GM12878 (cell line): ENCODE measurements around the gene DDIT4. TPM values are rescaled to one million over a fixed set of nuclear protein-coding genes. Genes with fewer than 3 reads are reported as not detected.

Experiments
- ATAC-seq: fragments of 200-7000 bp; cut with Tn5 transposase; 3 replicates; pipeline ENCODE4 v1.9.1; 2020; ENCODE audit warnings: mild to moderate bottlenecking, moderate library complexity
- BruUV-seq: library from RNA; stranded (reverse); fragments of 400-500 nt; replicated peaks from 2 replicates; lab custom pipeline; 2021; lab: Mats Ljungman, UMichigan
- CTCF ChIA-PET: fragments of 300-600 bp; sonication (Branson Sonifier 250); formaldehyde crosslinking; extraction: SDS; loops from one replicate; lab custom pipeline; 2021; ENCODE audit warnings: inconsistent platforms; lab: Yijun Ruan, JAX
- POLR2A ChIA-PET: fragments of 350-600 bp; formaldehyde crosslinking; extraction: SDS; loops from one replicate; lab custom pipeline; 2021; ENCODE audit warnings: inconsistent platforms; lab: Charles Lee
- RAD21 ChIA-PET: fragments of 300-600 bp; sonication (Branson Sonifier 250); formaldehyde crosslinking; loops from one replicate; lab custom pipeline; 2023; ENCODE audit warnings: antibody characterized with exemption; ENCODE audit not compliant: unreplicated experiment; lab: Charles Lee
- SMC1A ChIA-PET: fragments of 300-600 bp; sonication (Branson Sonifier 250); formaldehyde crosslinking; loops from one replicate; lab custom pipeline; 2023; ENCODE audit not compliant: unreplicated experiment, uncharacterized antibody; lab: Charles Lee
- DNase-seq: peaks from one replicate; pipeline ENCODE4 v3.0.0-alpha.2; 2011; ENCODE audit warnings: low read depth, low spot score
- FAIRE-seq: peaks from 3 replicates; lab custom pipeline; 2011; peaks lifted over from hg19 to GRCh38; lab: Jason Lieb, UNC
- H2AFZ ChIP-seq: 2 replicates; pipeline ENCODE4 v1.6.0; 2011; ENCODE audit warnings: low read depth, low read length, control low read depth; ENCODE audit not compliant: control insufficient read depth
- H3K27ac ChIP-seq: 2 replicates; pipeline ENCODE4 v1.5.1; 2011; ENCODE audit warnings: control low read depth; ENCODE audit not compliant: control insufficient read depth, insufficient read depth
- H3K27me3 ChIP-seq, 2 experiments: replicated peaks in 1 of 2; 2 replicates each; pipeline versions ENCODE4 v1.6.0 to v1.6.1; 2011; ENCODE audit warnings: low read length in 1 of 2; ENCODE audit not compliant: control insufficient read depth in 2 of 2, insufficient read depth in 2 of 2
- H3K36me3 ChIP-seq, 2 experiments: 2 replicates each; pipeline ENCODE4 v1.5.1; 2011; ENCODE audit warnings: low read length in 1 of 2; ENCODE audit not compliant: control insufficient read depth in 2 of 2, insufficient read depth in 2 of 2
- H3K4me1 ChIP-seq: 2 replicates; pipeline ENCODE4 v1.6.1; 2011; ENCODE audit warnings: mild to moderate bottlenecking, low read length, moderate library complexity, mixed read lengths; ENCODE audit not compliant: control insufficient read depth, insufficient read depth
- H3K4me2 ChIP-seq: 2 replicates; pipeline ENCODE4 v1.6.0; 2011; ENCODE audit warnings: control low read depth; ENCODE audit not compliant: control insufficient read depth, insufficient read depth
- H3K4me3 ChIP-seq: fragments of 200-600 bp; sonication (generic); 2 replicates; pipeline ENCODE4 v1.5.1; 2016
- H3K79me2 ChIP-seq: 2 replicates; pipeline ENCODE4 v1.6.0; 2011; ENCODE audit warnings: low read length; ENCODE audit not compliant: control insufficient read depth, insufficient read depth
- H3K9ac ChIP-seq: 2 replicates; pipeline ENCODE4 v1.8.0; 2011; ENCODE audit warnings: low read length, control low read depth, mixed read lengths; ENCODE audit not compliant: control insufficient read depth, insufficient read depth
- H3K9me3 ChIP-seq: replicated peaks from 3 replicates; pipeline ENCODE4 v1.5.1; 2011; ENCODE audit warnings: mild to moderate bottlenecking, low read length; ENCODE audit not compliant: control insufficient read depth, insufficient read depth
- H4K20me1 ChIP-seq: 2 replicates; pipeline ENCODE4 v1.6.0; 2011; ENCODE audit not compliant: control insufficient read depth, insufficient read depth
- ASH2L ChIP-seq: fragments of 300-600, 200-600 bp; sonication (generic); IDR thresholded peaks from 2 replicates; pipeline ENCODE4 v1.6.1; 2017; ENCODE audit warnings: low read depth, mild to moderate bottlenecking, borderline replicate concordance
- ATF7 ChIP-seq: fragments of 450-650 bp; IDR thresholded peaks from 2 replicates; pipeline ENCODE4 v1.6.1; 2016; ENCODE audit warnings: low read depth, mild to moderate bottlenecking
- BMI1 ChIP-seq: fragments of 450-650 bp; IDR thresholded peaks from 2 replicates; pipeline ENCODE4 v1.6.1; 2016; ENCODE audit warnings: mild to moderate bottlenecking, moderate library complexity, borderline replicate concordance
- BRCA1 ChIP-seq: IDR thresholded peaks from 2 replicates; pipeline ENCODE4 v1.6.1; 2011; ENCODE audit warnings: low read depth, low read length, improper control_type of control experiment
- CBFB ChIP-seq: IDR thresholded peaks from 2 replicates; pipeline ENCODE4 v1.6.1; 2016; ENCODE audit warnings: antibody characterized with exemption, low read depth
- CHD1 ChIP-seq: IDR thresholded peaks from 2 replicates; pipeline ENCODE4 v1.6.1; 2012; ENCODE audit warnings: low read depth, low read length, improper control_type of control experiment
- CREB1 ChIP-seq: IDR thresholded peaks from 2 replicates; pipeline ENCODE4 v1.6.1; 2012; ENCODE audit warnings: low read depth, mild to moderate bottlenecking, inconsistent platforms
- GABPA ChIP-seq: IDR thresholded peaks from 2 replicates; pipeline ENCODE4 v1.6.1; 2014; ENCODE audit warnings: antibody characterized with exemption, low read depth, mild to moderate bottlenecking, inconsistent platforms
- HDAC2 ChIP-seq: fragments of 200-600 bp; sonication (generic); IDR thresholded peaks from 2 replicates; pipeline ENCODE4 v1.6.1; 2017
- KAT2A ChIP-seq: conservative IDR thresholded peaks from 2 replicates; pipeline ENCODE4 v1.6.1; 2011; ENCODE audit warnings: low read depth, low read length; ENCODE audit not compliant: control insufficient read depth
- MTA3 ChIP-seq: IDR thresholded peaks from 2 replicates; pipeline ENCODE4 v1.6.1; 2012; ENCODE audit warnings: low read length, inconsistent platforms, borderline replicate concordance
- MXI1 ChIP-seq: fragments of 150-350 bp; IDR thresholded peaks from 2 replicates; pipeline ENCODE4 v1.6.1; 2011; ENCODE audit warnings: low read depth, mild to moderate bottlenecking, inconsistent platforms, low read length, improper control_type of control experiment
- NRF1 ChIP-seq: conservative IDR thresholded peaks from 2 replicates; pipeline ENCODE4 v1.6.1; 2011; ENCODE audit warnings: mild to moderate bottlenecking, low read depth, low read length, improper control_type of control experiment
- RAD21 ChIP-seq: IDR thresholded peaks from 2 replicates; pipeline ENCODE4 v1.6.1; 2011; ENCODE audit warnings: mild to moderate bottlenecking, low read depth, low read length, moderate library complexity; ENCODE audit not compliant: insufficient read depth
- RB1 ChIP-seq: fragments of 450-650 bp; formaldehyde crosslinking; IDR thresholded peaks from 2 replicates; pipeline ENCODE4 v1.6.1; 2017; ENCODE audit warnings: mild to moderate bottlenecking, borderline replicate concordance
- RCOR1 ChIP-seq: conservative IDR thresholded peaks from 2 replicates; pipeline ENCODE4 v1.6.1; 2012; ENCODE audit warnings: low read depth, low read length, improper control_type of control experiment
- RUNX3 ChIP-seq: IDR thresholded peaks from 2 replicates; pipeline ENCODE4 v1.6.1; 2012; ENCODE audit warnings: low read length, inconsistent platforms
- SP1 ChIP-seq: IDR thresholded peaks from one replicate; pipeline ENCODE4 v1.6.1; 2011; ENCODE audit warnings: low read depth, low read length
- STAT3 ChIP-seq: IDR thresholded peaks from 2 replicates; pipeline ENCODE4 v1.6.1; 2011; ENCODE audit warnings: low read depth, low read length, improper control_type of control experiment
- TARDBP ChIP-seq: IDR thresholded peaks from 2 replicates; pipeline ENCODE4 v1.6.1; 2016; ENCODE audit warnings: borderline replicate concordance
- ZNF622 ChIP-seq: fragments of 450-650 bp; IDR thresholded peaks from 2 replicates; pipeline ENCODE4 v1.6.1; 2017; ENCODE audit warnings: mild to moderate bottlenecking, inconsistent platforms
- WGBS: methylation state at CpG from one replicate; pipeline ENCODE4 v1.1.6; 2016; ENCODE audit warnings: low lambda C conversion rate; ENCODE audit not compliant: insufficient replicate concordance, insufficient coverage; ENCODE audit errors: missing lambda C conversion rate; 5-methylcytosine and 5-hydroxymethylcytosine counted together
- in situ Hi-C: fragments of 300-500 bp; cut with MboI; formaldehyde crosslinking; loops from 9 replicates; pipeline ENCODE4 v1.14.3; 2018; ENCODE audit warnings: mixed read lengths
- intact Hi-C: fragments of 100-400 bp; cut with micrococcal nuclease; formaldehyde crosslinking; loops from one replicate; pipeline ENCODE4 v1.14.2; 2022; ENCODE audit not compliant: unreplicated experiment
- polyA plus RNA-seq, 11 experiments: library from polyadenylated mRNA; depleted of rRNA in 4 of 11; unstranded in 6 of 11; stranded (reverse) in 5 of 11; fragments of >200 nt; fragmentation: Nextera tagmentation in 4 of 11; fragmentation: Illumina TruSeq in 1 of 11; extraction: Ambion mirVana in 4 of 11; extraction: Trizol in 1 of 11; gene quantifications; 1 replicate in 1 of 11; 2 replicates in 10 of 11; pipeline versions ENCODE4 v1.2.1 to v1.2.3, GENCODE V29; 2011 to 2016; ENCODE audit warnings: inconsistent platforms in 2 of 11, missing spikeins in 2 of 11, low read depth in 1 of 11
- total RNA-seq, 4 experiments: library from RNA; depleted of rRNA in 3 of 4; stranded (reverse); fragments of >200 nt in 3 of 4; fragmentation: Illumina TruSeq in 1 of 4; extraction: Trizol in 1 of 4; gene quantifications; 2 replicates each; pipeline versions ENCODE4 v1.2.1 to v1.2.3, GENCODE V29; 2013 to 2021
- TF ChIP-seq, protein P1 (sequence below): fragments of 450-650 bp; IDR thresholded peaks from 2 replicates; pipeline ENCODE4 v1.6.1; 2016; ENCODE audit warnings: mild to moderate bottlenecking
- TF ChIP-seq, protein P2 (sequence below): fragments of 450-650 bp; IDR thresholded peaks from 2 replicates; pipeline ENCODE4 v1.6.1; 2017; ENCODE audit warnings: mild to moderate bottlenecking

The DDIT4 gene
- total and polyA plus RNA-seq, 10 of the 15 experiments (the other 5 are each of a cell fraction or from before 2014, with no cell fraction given) = 2.1 to 277 (median 183) TPM

DNA sequence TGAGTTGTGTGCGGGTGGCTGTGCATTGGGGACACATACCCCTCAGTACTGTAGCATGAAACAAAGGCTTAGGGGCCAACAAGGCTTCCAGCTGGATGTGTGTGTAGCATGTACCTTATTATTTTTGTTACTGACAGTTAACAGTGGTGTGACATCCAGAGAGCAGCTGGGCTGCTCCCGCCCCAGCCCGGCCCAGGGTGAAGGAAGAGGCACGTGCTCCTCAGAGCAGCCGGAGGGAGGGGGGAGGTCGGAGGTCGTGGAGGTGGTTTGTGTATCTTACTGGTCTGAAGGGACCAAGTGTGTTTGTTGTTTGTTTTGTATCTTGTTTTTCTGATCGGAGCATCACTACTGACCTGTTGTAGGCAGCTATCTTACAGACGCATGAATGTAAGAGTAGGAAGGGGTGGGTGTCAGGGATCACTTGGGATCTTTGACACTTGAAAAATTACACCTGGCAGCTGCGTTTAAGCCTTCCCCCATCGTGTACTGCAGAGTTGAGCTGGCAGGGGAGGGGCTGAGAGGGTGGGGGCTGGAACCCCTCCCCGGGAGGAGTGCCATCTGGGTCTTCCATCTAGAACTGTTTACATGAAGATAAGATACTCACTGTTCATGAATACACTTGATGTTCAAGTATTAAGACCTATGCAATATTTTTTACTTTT is 1.8 kb downstream of the DDIT4 start:
- H3K27me3 ChIP-seq = no peaks in the 10 kb centered on the region
- H3K9ac ChIP-seq = peak overlapping the region; percentile 93
- peaks cover 12% of the 10 kb centered on the region for H4K20me1 ChIP-seq
- H3K4me2 ChIP-seq = peak overlapping the region; percentile 62
- FAIRE-seq = no peak
- ChIA-PET CTCF (interaction anchor here (0.9 to 11.3 kb wide), 28 partner anchors 9 to 226 kb away, joined by 3 to 275 read pairs (median 8); partner anchors contain the start of genes ANAPC16 and ASCC1), SMC1A (interaction anchor here (0.7 to 12.9 kb wide), 29 partner anchors 8 to 149 kb away, joined by 3 to 275 read pairs (median 7); partner anchors contain the start of genes ANAPC16 and ASCC1), POLR2A (interaction anchor here (0.6 to 13.9 kb wide), 18 partner anchors 9 to 385 kb away, joined by 3 to 267 read pairs (median 14); partner anchors contain the start of genes ANAPC16 and ASCC1), RAD21 (interaction anchor here (0.6 to 7.8 kb wide), 23 partner anchors 9 to 227 kb away, joined by 3 to 200 read pairs (median 7); no protein-coding TSS in a partner anchor)
- no peak overlapping the region for H2AFZ ChIP-seq
- H3K36me3 ChIP-seq = peaks cover 2 to 8% of the 10 kb centered on the region in 2 experiments
- WGBS = under 1% methylated on average over 12 of the region's 12 CpGs
- DNase-seq = no peak
- H3K4me3 ChIP-seq = peak overlapping the region; percentile 92
- peak overlapping the region; percentile 96 for H3K27ac ChIP-seq
- H3K9me3 ChIP-seq = no peaks in the 10 kb centered on the region
- in situ Hi-C loops (no loop called here), intact Hi-C loops (no loop called here)
- no peak for ATAC-seq
- BruUV-seq = no TSS peak
- peaks cover 39% of the 10 kb centered on the region for H3K79me2 ChIP-seq
- H3K4me1 ChIP-seq = peaks cover 12% of the 10 kb centered on the region
- TF ChIP-seq BMI1 = peak; percentile 31; the same call in 1 of the 2 replicates
- no peak for TF ChIP-seq SP1
- TF ChIP-seq BRCA1 = no peak
- no peak for TF ChIP-seq RAD21
- TF ChIP-seq ATF7 = no peak
- TF ChIP-seq STAT3 = no peak
- TF ChIP-seq, protein P1, sequence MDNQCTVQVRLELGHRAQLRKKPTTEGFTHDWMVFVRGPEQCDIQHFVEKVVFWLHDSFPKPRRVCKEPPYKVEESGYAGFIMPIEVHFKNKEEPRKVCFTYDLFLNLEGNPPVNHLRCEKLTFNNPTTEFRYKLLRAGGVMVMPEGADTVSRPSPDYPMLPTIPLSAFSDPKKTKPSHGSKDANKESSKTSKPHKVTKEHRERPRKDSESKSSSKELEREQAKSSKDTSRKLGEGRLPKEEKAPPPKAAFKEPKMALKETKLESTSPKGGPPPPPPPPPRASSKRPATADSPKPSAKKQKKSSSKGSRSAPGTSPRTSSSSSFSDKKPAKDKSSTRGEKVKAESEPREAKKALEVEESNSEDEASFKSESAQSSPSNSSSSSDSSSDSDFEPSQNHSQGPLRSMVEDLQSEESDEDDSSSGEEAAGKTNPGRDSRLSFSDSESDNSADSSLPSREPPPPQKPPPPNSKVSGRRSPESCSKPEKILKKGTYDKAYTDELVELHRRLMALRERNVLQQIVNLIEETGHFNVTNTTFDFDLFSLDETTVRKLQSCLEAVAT = peak; percentile 80
- TF ChIP-seq CREB1 = 0 out of 2 replicates have a peak, but pooled peaks have one; percentile 21
- TF ChIP-seq, protein P2, sequence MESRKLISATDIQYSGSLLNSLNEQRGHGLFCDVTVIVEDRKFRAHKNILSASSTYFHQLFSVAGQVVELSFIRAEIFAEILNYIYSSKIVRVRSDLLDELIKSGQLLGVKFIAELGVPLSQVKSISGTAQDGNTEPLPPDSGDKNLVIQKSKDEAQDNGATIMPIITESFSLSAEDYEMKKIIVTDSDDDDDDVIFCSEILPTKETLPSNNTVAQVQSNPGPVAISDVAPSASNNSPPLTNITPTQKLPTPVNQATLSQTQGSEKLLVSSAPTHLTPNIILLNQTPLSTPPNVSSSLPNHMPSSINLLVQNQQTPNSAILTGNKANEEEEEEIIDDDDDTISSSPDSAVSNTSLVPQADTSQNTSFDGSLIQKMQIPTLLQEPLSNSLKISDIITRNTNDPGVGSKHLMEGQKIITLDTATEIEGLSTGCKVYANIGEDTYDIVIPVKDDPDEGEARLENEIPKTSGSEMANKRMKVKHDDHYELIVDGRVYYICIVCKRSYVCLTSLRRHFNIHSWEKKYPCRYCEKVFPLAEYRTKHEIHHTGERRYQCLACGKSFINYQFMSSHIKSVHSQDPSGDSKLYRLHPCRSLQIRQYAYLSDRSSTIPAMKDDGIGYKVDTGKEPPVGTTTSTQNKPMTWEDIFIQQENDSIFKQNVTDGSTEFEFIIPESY = no peak
- no peak for TF ChIP-seq CHD1
- TF ChIP-seq HDAC2 = no peak
- TF ChIP-seq MTA3 = no peak
- no peak for TF ChIP-seq ZNF622
- TF ChIP-seq RCOR1 = no peak
- no peak; the same call in 1 of the 2 replicates for TF ChIP-seq RB1
- 0 out of 2 replicates have a peak, but pooled peaks have one; percentile 47 for TF ChIP-seq MXI1
- peak; percentile 2 for TF ChIP-seq RUNX3
- TF ChIP-seq TARDBP = no peak
- TF ChIP-seq ASH2L = no peak
- no peak for TF ChIP-seq GABPA
- TF ChIP-seq CBFB = no peak
- no peak for TF ChIP-seq KAT2A
- no peak for TF ChIP-seq NRF1
